ENCODE measurements around the gene TLX3. TPM values are rescaled to one million over a fixed set of nuclear protein-coding genes. Genes with fewer than 3 reads are reported as not detected.

TLX3 gene
- total and polyA plus RNA-seq, 2 donors, result 0.05 TPM; not detected in 1

DNA sequence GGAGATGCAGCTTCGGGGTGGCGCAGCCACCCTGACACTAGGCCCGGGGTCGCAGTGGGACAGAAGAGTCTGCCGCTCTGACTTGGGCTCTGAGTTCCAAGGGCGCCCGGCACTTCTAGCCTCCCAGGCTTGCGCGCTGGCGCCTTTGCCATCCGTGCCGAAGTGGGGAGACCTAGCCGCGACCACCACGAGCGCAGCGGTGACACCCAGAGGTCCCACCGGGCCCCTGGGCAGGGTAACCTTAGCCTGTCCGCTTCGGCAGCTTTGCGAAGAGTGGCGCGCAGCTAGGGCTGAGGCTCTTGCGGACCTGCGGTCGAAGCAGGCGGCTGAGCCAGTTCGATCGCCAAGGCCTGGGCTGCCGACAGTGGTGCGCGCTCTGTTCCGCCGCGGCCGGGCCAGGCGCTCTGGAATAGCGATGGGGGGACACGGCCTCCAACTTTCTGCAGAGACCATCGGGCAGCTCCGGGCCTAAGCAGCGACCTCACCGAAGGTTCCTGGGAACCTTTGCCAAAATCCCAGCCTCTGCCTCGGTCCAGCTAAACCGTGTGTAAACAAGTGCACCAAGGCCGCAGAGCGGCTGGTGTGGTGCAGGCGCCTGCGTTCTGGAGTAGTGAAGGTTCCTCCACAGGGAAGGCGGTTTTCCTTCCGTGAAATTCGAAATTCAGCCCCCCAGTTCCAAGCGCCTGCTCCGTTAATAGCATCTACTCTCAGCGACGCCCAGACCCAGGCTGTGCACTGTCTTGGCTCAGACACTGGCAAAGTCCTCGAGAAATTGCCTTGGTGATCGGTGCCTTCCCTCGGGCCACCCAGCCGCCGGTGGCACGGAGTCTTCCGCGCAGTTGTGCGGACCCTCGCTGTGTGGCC lies 7.4 kb downstream of the TLX3 start:
- no peak overlapping the region for H3K27ac ChIP-seq (ENCODE audit: low read depth in 1 of 2, low read length in 1 of 2)
- H3K36me3 ChIP-seq (ENCODE audit: control insufficient read depth in 2 of 2, insufficient read depth in 2 of 2, low read length in 1 of 2), result no peaks in the 10 kb centered on the region
- no peak for DNase-seq (ENCODE audit: low read depth in 6 of 9, low spot score in 9 of 9)
- H3K9me3 ChIP-seq (ENCODE audit: control insufficient read depth in 2 of 2, insufficient read depth in 1 of 2, low read length in 1 of 2), result peaks cover 0 to 3% of the 10 kb centered on the region in 2 donors
- H3K4me3 ChIP-seq (ENCODE audit: low read length in 2 of 2), result no peak overlapping the region
- WGBS, result 7% methylated on average over 66 of the region's 66 CpGs
- peaks cover 72 to 100% of the 10 kb centered on the region in 2 donors for H3K27me3 ChIP-seq (ENCODE audit: control insufficient read depth in 2 of 2, insufficient read depth in 1 of 2, low read length in 1 of 2)
- peaks cover 0 to 5% of the 10 kb centered on the region in 2 donors for H3K4me1 ChIP-seq (ENCODE audit: control insufficient read depth in 2 of 2, insufficient read depth in 2 of 2, low read length in 2 of 2)

DNA sequence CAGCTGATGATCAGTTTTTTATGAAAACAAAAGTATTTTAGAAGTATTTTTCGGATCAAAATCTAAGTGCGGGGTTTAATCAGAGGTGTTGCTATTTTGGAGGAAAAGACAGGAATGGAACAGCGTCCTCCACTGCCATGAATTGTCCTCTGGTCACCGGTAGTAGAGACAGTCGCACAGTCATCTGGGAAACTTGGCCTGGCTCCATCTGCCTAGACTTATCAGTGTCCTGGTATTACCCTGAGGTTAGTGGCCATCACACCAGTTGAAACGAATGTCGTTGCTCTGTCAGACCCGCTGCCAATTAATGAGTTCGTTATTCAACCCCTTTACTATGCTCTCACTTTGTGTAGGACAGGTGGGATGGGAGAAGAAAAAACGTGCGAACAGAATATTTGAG lies 8.2 kb downstream of the TLX3 start:
- DNase-seq (ENCODE audit: low read depth in 6 of 9, low spot score in 9 of 9), result no peak
- H3K27ac ChIP-seq (ENCODE audit: low read depth in 1 of 2, low read length in 1 of 2), result no peak overlapping the region
- peaks cover 0 to 4% of the 10 kb centered on the region in 2 donors for H3K4me1 ChIP-seq (ENCODE audit: control insufficient read depth in 2 of 2, insufficient read depth in 2 of 2, low read length in 2 of 2)
- WGBS, result 13% methylated on average over 11 of the region's 11 CpGs
- peaks cover 65 to 99% of the 10 kb centered on the region in 2 donors for H3K27me3 ChIP-seq (ENCODE audit: control insufficient read depth in 2 of 2, insufficient read depth in 1 of 2, low read length in 1 of 2)
- H3K4me3 ChIP-seq (ENCODE audit: low read length in 2 of 2), result no peak overlapping the region
- H3K9me3 ChIP-seq (ENCODE audit: control insufficient read depth in 2 of 2, insufficient read depth in 1 of 2, low read length in 1 of 2), result peaks cover 0 to 3% of the 10 kb centered on the region in 2 donors
- no peaks in the 10 kb centered on the region for H3K36me3 ChIP-seq (ENCODE audit: control insufficient read depth in 2 of 2, insufficient read depth in 2 of 2, low read length in 1 of 2)

DNA sequence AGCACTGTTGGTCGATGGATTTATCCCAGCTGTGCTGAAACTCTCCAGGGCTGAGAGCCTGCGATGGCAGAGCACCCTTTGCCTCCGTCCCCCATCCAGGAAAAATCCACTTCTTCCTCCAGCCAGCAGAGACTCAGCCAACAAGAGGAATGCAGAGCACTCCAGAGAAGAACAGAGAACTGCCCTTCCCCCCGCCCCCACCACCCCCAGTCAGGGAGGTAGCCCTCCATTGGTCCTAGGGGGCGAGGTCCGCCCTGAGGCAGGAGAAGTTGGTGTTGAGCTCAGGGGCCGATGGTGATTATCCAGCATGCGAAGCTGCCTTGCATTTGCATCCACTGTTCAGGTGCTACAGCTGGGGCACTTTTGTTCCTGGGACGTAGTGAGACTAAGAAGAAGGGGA lies 9.0 kb downstream of the TLX3 start:
- Histone ChIP-seq H3K4me1 (ENCODE audit: control insufficient read depth in 2 of 2, insufficient read depth in 2 of 2, low read length in 2 of 2) (no peaks in the 10 kb centered on the region), H3K27me3 (ENCODE audit: control insufficient read depth in 2 of 2, insufficient read depth in 1 of 2, low read length in 1 of 2) (peaks cover 57 to 92% of the 10 kb centered on the region in 2 donors), H3K27ac (ENCODE audit: low read depth in 1 of 2, low read length in 1 of 2) (no peak overlapping the region), H3K36me3 (ENCODE audit: control insufficient read depth in 2 of 2, insufficient read depth in 2 of 2, low read length in 1 of 2) (no peaks in the 10 kb centered on the region), H3K9me3 (ENCODE audit: control insufficient read depth in 2 of 2, insufficient read depth in 1 of 2, low read length in 1 of 2) (peaks cover 0 to 3% of the 10 kb centered on the region in 2 donors), H3K4me3 (ENCODE audit: low read length in 2 of 2) (no peak overlapping the region)
- no peak for DNase-seq (ENCODE audit: low read depth in 6 of 9, low spot score in 9 of 9)
- 12% methylated on average over 9 of the region's 9 CpGs for WGBS

DNA sequence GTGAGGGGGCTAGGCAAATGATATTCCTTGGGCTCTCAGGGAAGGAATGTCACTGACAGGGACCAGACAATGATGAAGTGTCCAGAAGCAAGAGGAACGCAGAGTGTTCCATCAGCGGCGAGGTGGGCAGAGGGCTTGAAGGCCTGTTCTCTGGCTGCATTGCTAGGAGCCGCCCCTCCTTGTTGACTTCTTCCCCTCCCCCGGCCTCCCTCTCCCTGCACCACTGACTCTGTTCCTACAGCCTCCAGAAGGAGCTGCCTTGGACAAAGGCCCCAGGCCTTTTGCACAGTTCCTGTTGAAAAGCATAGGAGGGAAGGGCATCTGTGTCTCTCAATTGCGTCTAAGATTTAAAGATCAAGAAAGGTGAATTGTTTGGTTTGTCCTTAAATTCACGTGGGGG lies 12.4 kb downstream of the TLX3 start:
- DNase-seq (ENCODE audit: low read depth in 6 of 9, low spot score in 9 of 9), result no peak
- Histone ChIP-seq H3K4me1 (ENCODE audit: control insufficient read depth in 2 of 2, insufficient read depth in 2 of 2, low read length in 2 of 2) (no peaks in the 10 kb centered on the region), H3K9me3 (ENCODE audit: control insufficient read depth in 2 of 2, insufficient read depth in 1 of 2, low read length in 1 of 2) (peaks cover 0 to 3% of the 10 kb centered on the region in 2 donors), H3K27ac (ENCODE audit: low read depth in 1 of 2, low read length in 1 of 2) (no peak overlapping the region), H3K4me3 (ENCODE audit: low read length in 2 of 2) (no peak overlapping the region), H3K27me3 (ENCODE audit: control insufficient read depth in 2 of 2, insufficient read depth in 1 of 2, low read length in 1 of 2) (peaks cover 34 to 90% of the 10 kb centered on the region in 2 donors), H3K36me3 (ENCODE audit: control insufficient read depth in 2 of 2, insufficient read depth in 2 of 2, low read length in 1 of 2) (no peaks in the 10 kb centered on the region)
- 91% methylated on average over 7 of the region's 7 CpGs for WGBS

DNA sequence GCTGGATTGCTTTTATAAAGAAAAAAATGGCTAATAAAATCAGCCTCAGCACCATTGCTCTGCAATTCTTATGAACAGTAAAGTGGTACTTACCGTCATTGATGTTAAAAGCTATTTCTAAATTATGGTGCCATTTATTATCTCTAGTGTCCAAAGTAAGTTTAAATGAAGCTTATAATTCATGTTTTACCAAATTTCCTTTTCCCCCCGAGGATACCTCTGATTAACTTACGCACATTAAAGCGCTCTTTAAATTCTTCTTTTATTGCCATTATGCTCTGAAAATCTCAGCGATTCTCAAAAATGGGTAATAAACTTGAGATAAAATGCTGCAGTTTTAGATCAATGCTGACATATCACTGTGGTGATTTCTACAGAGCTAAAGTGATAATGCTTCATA lies 13.5 kb downstream of the TLX3 start:
- WGBS, result 93% methylated on average over 5 of the region's 5 CpGs
- no peak for DNase-seq (ENCODE audit: low read depth in 6 of 9, low spot score in 9 of 9)
- Histone ChIP-seq H3K27ac (ENCODE audit: low read depth in 1 of 2, low read length in 1 of 2) (no peak overlapping the region), H3K36me3 (ENCODE audit: control insufficient read depth in 2 of 2, insufficient read depth in 2 of 2, low read length in 1 of 2) (no peaks in the 10 kb centered on the region), H3K4me3 (ENCODE audit: low read length in 2 of 2) (no peak overlapping the region), H3K27me3 (ENCODE audit: control insufficient read depth in 2 of 2, insufficient read depth in 1 of 2, low read length in 1 of 2) (peaks cover 23 to 83% of the 10 kb centered on the region in 2 donors), H3K9me3 (ENCODE audit: control insufficient read depth in 2 of 2, insufficient read depth in 1 of 2, low read length in 1 of 2) (no peaks in the 10 kb centered on the region), H3K4me1 (ENCODE audit: control insufficient read depth in 2 of 2, insufficient read depth in 2 of 2, low read length in 2 of 2) (no peaks in the 10 kb centered on the region)

DNA sequence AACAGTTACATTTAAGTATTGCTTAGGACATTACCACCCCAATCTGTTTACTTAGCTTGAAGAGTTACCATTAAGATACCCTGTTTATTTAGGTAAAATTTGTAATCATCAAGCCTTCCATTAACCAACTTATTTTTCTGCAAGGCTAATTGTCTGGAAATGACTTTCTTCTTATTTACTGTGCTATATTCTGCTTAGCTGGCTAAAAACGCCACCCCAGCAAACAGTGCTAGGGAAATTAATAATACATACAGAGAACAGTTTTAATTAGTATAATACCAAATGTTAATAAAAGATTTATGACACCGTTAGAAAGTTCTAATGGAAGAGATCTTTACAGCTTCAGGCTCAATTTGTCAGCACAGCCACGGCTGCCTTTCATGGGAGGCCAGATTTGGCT lies 14.0 kb downstream of the TLX3 start:
- Histone ChIP-seq H3K27me3 (ENCODE audit: control insufficient read depth in 2 of 2, insufficient read depth in 1 of 2, low read length in 1 of 2) (peaks cover 19 to 82% of the 10 kb centered on the region in 2 donors), H3K4me1 (ENCODE audit: control insufficient read depth in 2 of 2, insufficient read depth in 2 of 2, low read length in 2 of 2) (no peaks in the 10 kb centered on the region), H3K4me3 (ENCODE audit: low read length in 2 of 2) (no peak overlapping the region), H3K36me3 (ENCODE audit: control insufficient read depth in 2 of 2, insufficient read depth in 2 of 2, low read length in 1 of 2) (no peaks in the 10 kb centered on the region), H3K27ac (ENCODE audit: low read depth in 1 of 2, low read length in 1 of 2) (no peak overlapping the region), H3K9me3 (ENCODE audit: control insufficient read depth in 2 of 2, insufficient read depth in 1 of 2, low read length in 1 of 2) (no peaks in the 10 kb centered on the region)
- DNase-seq (ENCODE audit: low read depth in 6 of 9, low spot score in 9 of 9), result no peak
- 87% methylated on average over 3 of the region's 3 CpGs for WGBS

DNA sequence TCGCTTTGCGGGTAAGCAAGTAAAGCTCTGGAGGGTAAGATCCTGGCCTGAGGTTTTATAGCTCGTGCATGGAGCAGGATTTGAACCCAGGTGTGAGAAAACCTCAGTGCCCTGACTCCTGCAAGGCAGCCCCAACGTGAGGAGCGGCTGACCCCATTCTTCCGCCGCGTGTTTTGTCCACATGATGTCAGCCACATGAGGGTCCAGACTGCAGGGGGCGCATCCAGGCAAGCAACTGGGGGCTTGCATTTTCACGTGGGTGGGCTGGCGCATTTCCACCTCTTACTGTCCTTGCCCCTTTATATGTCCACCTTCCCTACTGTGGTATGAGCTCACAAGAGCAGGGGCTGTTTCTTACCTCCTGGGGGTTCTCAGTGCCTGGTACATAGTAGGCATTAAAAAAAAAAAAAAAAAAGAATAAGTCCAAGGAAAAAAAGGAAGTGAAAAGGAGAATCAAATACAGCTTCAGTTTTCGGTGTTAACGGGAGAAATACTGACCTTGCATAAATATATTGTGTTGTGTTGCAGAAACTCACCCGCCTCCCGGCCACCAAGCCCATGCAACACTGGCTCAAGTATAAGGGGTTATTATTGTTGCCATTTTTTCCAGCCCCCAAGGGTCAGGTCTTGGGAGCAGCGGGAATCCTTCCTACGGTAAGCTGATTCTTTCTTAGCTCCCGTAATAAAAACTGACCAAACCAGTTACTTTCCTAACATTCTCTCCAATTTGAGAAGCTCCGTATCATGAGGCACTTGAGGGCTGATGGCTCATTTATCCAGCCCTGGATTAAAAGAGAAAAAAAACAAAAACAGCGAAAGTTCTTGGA lies 15.0 kb downstream of the TLX3 start:
- Histone ChIP-seq H3K9me3 (ENCODE audit: control insufficient read depth in 2 of 2, insufficient read depth in 1 of 2, low read length in 1 of 2) (no peaks in the 10 kb centered on the region), H3K27me3 (ENCODE audit: control insufficient read depth in 2 of 2, insufficient read depth in 1 of 2, low read length in 1 of 2) (peaks cover 9 to 76% of the 10 kb centered on the region in 2 donors), H3K4me1 (ENCODE audit: control insufficient read depth in 2 of 2, insufficient read depth in 2 of 2, low read length in 2 of 2) (no peaks in the 10 kb centered on the region), H3K4me3 (ENCODE audit: low read length in 2 of 2) (no peak overlapping the region), H3K27ac (ENCODE audit: low read depth in 1 of 2, low read length in 1 of 2) (no peak overlapping the region), H3K36me3 (ENCODE audit: control insufficient read depth in 2 of 2, insufficient read depth in 2 of 2, low read length in 1 of 2) (no peaks in the 10 kb centered on the region)
- DNase-seq (ENCODE audit: low read depth in 6 of 9, low spot score in 9 of 9), result no peak
- WGBS, result 43% methylated on average over 20 of the region's 20 CpGs

DNA sequence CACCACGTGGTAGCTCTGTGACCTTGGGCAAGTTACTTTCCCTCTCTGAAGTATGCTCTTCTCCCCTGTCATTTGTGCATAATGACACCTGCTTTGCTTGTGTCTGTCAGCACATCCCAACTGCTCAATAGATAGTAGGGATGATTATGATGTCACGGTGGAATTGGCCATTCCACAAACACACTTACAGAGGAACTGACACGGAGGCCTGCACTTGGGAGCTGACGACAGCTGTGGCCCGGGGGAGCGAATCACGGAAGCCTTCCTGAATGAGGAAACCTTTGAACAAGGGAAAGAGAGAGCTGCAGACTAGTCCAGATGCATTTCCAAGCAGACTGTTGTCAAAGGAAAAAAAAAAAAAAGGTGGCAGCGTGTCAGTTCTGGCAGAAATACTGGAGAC lies 21.0 kb downstream of the TLX3 start:
- H3K4me1 ChIP-seq (ENCODE audit: control insufficient read depth in 2 of 2, insufficient read depth in 2 of 2, low read length in 2 of 2), result no peaks in the 10 kb centered on the region
- H3K27ac ChIP-seq (ENCODE audit: low read depth in 1 of 2, low read length in 1 of 2), result no peak overlapping the region
- peaks cover 0 to 43% of the 10 kb centered on the region in 2 donors for H3K27me3 ChIP-seq (ENCODE audit: control insufficient read depth in 2 of 2, insufficient read depth in 1 of 2, low read length in 1 of 2)
- H3K4me3 ChIP-seq (ENCODE audit: low read length in 2 of 2), result no peak overlapping the region
- DNase-seq (ENCODE audit: low read depth in 6 of 9, low spot score in 9 of 9), result no peak
- H3K36me3 ChIP-seq (ENCODE audit: control insufficient read depth in 2 of 2, insufficient read depth in 2 of 2, low read length in 1 of 2), result no peaks in the 10 kb centered on the region
- 78% methylated on average over 8 of the region's 8 CpGs for WGBS
- no peaks in the 10 kb centered on the region for H3K9me3 ChIP-seq (ENCODE audit: control insufficient read depth in 2 of 2, insufficient read depth in 1 of 2, low read length in 1 of 2)

DNA sequence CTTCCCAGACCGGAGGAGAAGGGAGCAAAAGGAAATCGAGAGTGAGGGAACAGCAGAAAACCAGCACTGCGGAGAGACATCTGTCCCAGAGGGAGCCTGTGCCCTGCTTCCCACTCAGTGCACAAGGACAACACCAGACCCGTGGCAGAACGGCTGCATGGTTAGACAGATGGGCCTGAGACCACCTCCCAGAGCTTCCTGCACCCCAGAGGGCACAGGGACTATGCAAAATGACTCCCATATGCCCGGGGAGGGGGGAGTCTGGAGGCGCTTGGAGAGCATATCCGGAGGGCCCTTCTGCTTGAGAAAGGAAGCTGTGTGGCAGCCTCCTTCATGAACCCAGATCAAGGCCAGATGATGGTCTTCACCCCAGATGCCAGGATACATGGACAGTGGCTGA lies 26.6 kb downstream of the TLX3 start:
- Histone ChIP-seq H3K36me3 (ENCODE audit: control insufficient read depth in 2 of 2, insufficient read depth in 2 of 2, low read length in 1 of 2) (no peaks in the 10 kb centered on the region), H3K27me3 (ENCODE audit: control insufficient read depth in 2 of 2, insufficient read depth in 1 of 2, low read length in 1 of 2) (peaks cover 14 to 39% of the 10 kb centered on the region in 2 donors), H3K4me1 (ENCODE audit: control insufficient read depth in 2 of 2, insufficient read depth in 2 of 2, low read length in 2 of 2) (peaks cover 0 to 4% of the 10 kb centered on the region in 2 donors), H3K9me3 (ENCODE audit: control insufficient read depth in 2 of 2, insufficient read depth in 1 of 2, low read length in 1 of 2) (no peaks in the 10 kb centered on the region), H3K4me3 (ENCODE audit: low read length in 2 of 2) (no peak overlapping the region), H3K27ac (ENCODE audit: low read depth in 1 of 2, low read length in 1 of 2) (no peak overlapping the region)
- DNase-seq (ENCODE audit: low read depth in 6 of 9, low spot score in 9 of 9), result no peak
- 84% methylated on average over 8 of the region's 8 CpGs for WGBS
